ENCODE data around the gene PFDN4. TPM values are rescaled to one million over a fixed set of nuclear protein-coding genes. Genes with fewer than 3 reads are reported as not detected.

PFDN4 gene
- total and polyA plus RNA-seq, 2 donors (not counting 1 experiment from before 2014, with no cell fraction given): 9.1 to 16.8 TPM

- no peaks in the 10 kb centered on the region for H3K79me2 ChIP-seq (ENCODE audit: control insufficient read depth, insufficient read depth, low read length)
- intact Hi-C loops (cut with micrococcal nuclease): loop anchor here (10.0 kb wide), 1 partner anchor 626 kb away; no protein-coding TSS in a partner anchor
- H4K20me1 ChIP-seq (ENCODE audit: control insufficient read depth, insufficient read depth, low read length, poor library complexity, severe bottlenecking): no peaks in the 10 kb centered on the region
- no peak overlapping the region for H3K27ac ChIP-seq (ENCODE audit: low read length in 2 of 2)
- no peaks in the 10 kb centered on the region for H3K27me3 ChIP-seq (replicated peaks in 1 of 4; ENCODE audit: control extremely low read depth in 1 of 4, control insufficient read depth in 3 of 4, insufficient read depth in 4 of 4, low read length in 3 of 4)
- H3K9ac ChIP-seq (ENCODE audit: low read length): no peak overlapping the region
- no peaks in the 10 kb centered on the region for H3K36me3 ChIP-seq (replicated peaks in 1 of 2; ENCODE audit: control extremely low read depth in 1 of 2, control insufficient read depth in 1 of 2, extremely low read depth in 1 of 2, insufficient read depth in 2 of 2, low read length in 1 of 2)
- POLR2A ChIA-PET: interaction anchor here (0.6 kb wide), 1 partner anchor 316 kb away, joined by 3 read pairs; no protein-coding TSS in a partner anchor
- no peak overlapping the region for H3K4me3 Mint-ChIP-seq
- no peak for DNase-seq
- H3K4me1 Mint-ChIP-seq: peaks cover 5% of the 10 kb centered on the region
- H3K27me3 Mint-ChIP-seq: peaks cover 5% of the 10 kb centered on the region
- no peak overlapping the region for H3K4me2 ChIP-seq (replicated peaks; ENCODE audit: low read depth, low read length, poor library complexity, severe bottlenecking)
- no peaks in the 10 kb centered on the region for H3K9me3 ChIP-seq (ENCODE audit: control extremely low read depth in 1 of 3, control insufficient read depth in 2 of 3, insufficient read depth in 1 of 3, low read length in 2 of 3)
- TF ChIP-seq EZH2 (IDR thresholded peaks at IDR 0.05; ENCODE audit: borderline replicate concordance, insufficient read depth, low read depth, low read length, poor library complexity, severe bottlenecking) (no peak), CTCF (IDR thresholded peaks at IDR 0.05) (no peak)
- H3K4me3 ChIP-seq (ENCODE audit: control extremely low read depth in 1 of 5, extremely low read depth in 1 of 5, insufficient read depth in 1 of 5, low read depth in 2 of 5, low read length in 4 of 5): no peak overlapping the region
- no peak for ATAC-seq (ENCODE audit: low read depth)
- no peaks in the 10 kb centered on the region for H3K9me3 Mint-ChIP-seq (ENCODE audit: insufficient read depth)
- CTCF ChIA-PET: interaction anchor here (0.6 to 6.2 kb wide), 22 partner anchors 7 to 1960 kb away, joined by 3 to 55 read pairs (median 6); partner anchors contain the start of gene PFDN4
- H2AFZ ChIP-seq (ENCODE audit: insufficient read depth, low read depth, low read length, poor library complexity, severe bottlenecking): no peak overlapping the region
- 84% methylated on average over 6 of the region's 7 CpGs for WGBS (ENCODE audit: insufficient coverage)
- no peak overlapping the region for H3K27ac Mint-ChIP-seq
- peaks cover 0 to 5% of the 10 kb centered on the region in 2 donors for H3K4me1 ChIP-seq (ENCODE audit: control insufficient read depth in 2 of 2, insufficient read depth in 2 of 2, low read length in 2 of 2)
These were observed 7.2 kb upstream of the PFDN4 start for GRCh38 chr20:54200487-54201267.

GRCh38 chr20:54201268-54201846, 6.5 kb upstream of the PFDN4 start:
- no peaks in the 10 kb centered on the region for H4K20me1 ChIP-seq (ENCODE audit: control insufficient read depth, insufficient read depth, low read length, poor library complexity, severe bottlenecking)
- Mint-ChIP-seq H3K27me3 (no peaks in the 10 kb centered on the region), H3K4me3 (no peak overlapping the region), H3K9me3 (ENCODE audit: insufficient read depth) (no peaks in the 10 kb centered on the region), H3K27ac (no peak overlapping the region), H3K4me1 (no peaks in the 10 kb centered on the region)
- TF ChIP-seq CTCF (IDR thresholded peaks at IDR 0.05) (no peak), EZH2 (IDR thresholded peaks at IDR 0.05; ENCODE audit: borderline replicate concordance, insufficient read depth, low read depth, low read length, poor library complexity, severe bottlenecking) (no peak)
- DNase-seq (no peak), ATAC-seq (ENCODE audit: low read depth) (no peak)
- H3K4me2 ChIP-seq (replicated peaks; ENCODE audit: low read depth, low read length, poor library complexity, severe bottlenecking): no peak overlapping the region
- POLR2A ChIA-PET: no interaction called here
- no peaks in the 10 kb centered on the region for H3K27me3 ChIP-seq (replicated peaks in 1 of 4; ENCODE audit: control extremely low read depth in 1 of 4, control insufficient read depth in 3 of 4, insufficient read depth in 4 of 4, low read length in 3 of 4)
- H2AFZ ChIP-seq (ENCODE audit: insufficient read depth, low read depth, low read length, poor library complexity, severe bottlenecking): no peak overlapping the region
- no peaks in the 10 kb centered on the region for H3K9me3 ChIP-seq (ENCODE audit: control extremely low read depth in 1 of 3, control insufficient read depth in 2 of 3, insufficient read depth in 1 of 3, low read length in 2 of 3)
- intact Hi-C loops (cut with micrococcal nuclease): loop anchor here (10.0 kb wide), 1 partner anchor 627 kb away; no protein-coding TSS in a partner anchor
- no peak overlapping the region for H3K9ac ChIP-seq (ENCODE audit: low read length)
- no peak overlapping the region for H3K27ac ChIP-seq (ENCODE audit: low read length in 2 of 2)
- CTCF ChIA-PET: interaction anchor here (0.6 to 6.2 kb wide), 8 partner anchors 10 to 1890 kb away, joined by 3 to 55 read pairs (median 8); no protein-coding TSS in a partner anchor
- H3K79me2 ChIP-seq (ENCODE audit: control insufficient read depth, insufficient read depth, low read length): no peaks in the 10 kb centered on the region
- 66% methylated on average over 3 of the region's 4 CpGs for WGBS (ENCODE audit: insufficient coverage)
- no peak overlapping the region for H3K4me3 ChIP-seq (ENCODE audit: control extremely low read depth in 1 of 5, extremely low read depth in 1 of 5, insufficient read depth in 1 of 5, low read depth in 2 of 5, low read length in 4 of 5)
- H3K36me3 ChIP-seq (replicated peaks in 1 of 2; ENCODE audit: control extremely low read depth in 1 of 2, control insufficient read depth in 1 of 2, extremely low read depth in 1 of 2, insufficient read depth in 2 of 2, low read length in 1 of 2): no peaks in the 10 kb centered on the region
- no peaks in the 10 kb centered on the region for H3K4me1 ChIP-seq (ENCODE audit: control insufficient read depth in 2 of 2, insufficient read depth in 2 of 2, low read length in 2 of 2)
